Endothelial cell of umbilical vein (primary cell): ENCODE data around the gene MBD5. TPM values are rescaled to one million over a fixed set of nuclear protein-coding genes. Genes with fewer than 3 reads are reported as not detected.

Source experiments
- BruUV-seq: library from RNA; stranded (reverse); fragments of 400-500 nt; replicated peaks from 2 replicates; lab custom pipeline; 2021; lab: Mats Ljungman, UMichigan
- CTCF ChIA-PET: fragments of 300-600, 350-600 bp; sonication (Branson Sonifier 250); formaldehyde crosslinking; loops from one replicate; lab custom pipeline; 2021; ENCODE audit warnings: antibody characterized with exemption, inconsistent platforms; lab: Charles Lee
- POLR2A ChIA-PET: fragments of 300-600, 350-600 bp; sonication (Branson Sonifier 250); formaldehyde crosslinking; loops from one replicate; lab custom pipeline; 2021; ENCODE audit warnings: antibody characterized with exemption, inconsistent platforms; lab: Charles Lee
- DNase-seq: peaks from one replicate; pipeline ENCODE4 v3.0.0-alpha.2; 2011; ENCODE audit warnings: low read depth, low spot score
- FAIRE-seq: peaks from 2 replicates; lab custom pipeline; 2011; peaks lifted over from hg19 to GRCh38; lab: Jason Lieb, UNC
- H2AFZ ChIP-seq: 2 replicates; pipeline ENCODE4 v1.6.0; 2012; ENCODE audit warnings: low read depth, low read length, control low read depth, inconsistent platforms
- H3K27ac ChIP-seq: 2 replicates; pipeline ENCODE4 v1.5.1; 2011; ENCODE audit warnings: low read depth, mild to moderate bottlenecking, control low read depth, low read length, moderate library complexity; ENCODE audit not compliant: insufficient read depth
- H3K27me3 ChIP-seq, 2 experiments: 2 replicates each; pipeline versions ENCODE4 v1.6.0 to v1.6.1; 2011; ENCODE audit warnings: low read length in 2 of 2, mixed read lengths in 1 of 2; ENCODE audit not compliant: control insufficient read depth in 2 of 2, insufficient read depth in 2 of 2
- H3K36me3 ChIP-seq, 2 experiments: 2 replicates in 1 of 2; 3 replicates in 1 of 2; pipeline ENCODE4 v1.5.1; 2011; ENCODE audit warnings: low read length in 2 of 2, mild to moderate bottlenecking in 1 of 2, moderate library complexity in 1 of 2; ENCODE audit not compliant: control insufficient read depth in 2 of 2, insufficient read depth in 2 of 2; ENCODE audit errors: extremely low read depth in 1 of 2
- H3K4me1 ChIP-seq: 3 replicates; pipeline ENCODE4 v1.5.1; 2011; ENCODE audit warnings: mild to moderate bottlenecking, low read length; ENCODE audit not compliant: control insufficient read depth, insufficient read depth; ENCODE audit errors: extremely low read depth
- H3K4me2 ChIP-seq: 2 replicates; pipeline ENCODE4 v1.6.1; 2011; ENCODE audit warnings: low read length, control low read depth, mixed read lengths; ENCODE audit not compliant: insufficient read depth
- H3K4me3 ChIP-seq, 3 experiments: fragments of 200-600 bp in 1 of 3; sonication (generic), shearing (Covaris generic) in 1 of 3; replicated peaks in 1 of 3; 2 replicates each; pipeline ENCODE4 v1.5.1; 2011 to 2016; ENCODE audit warnings: control low read depth in 3 of 3, low read length in 3 of 3, mild to moderate bottlenecking in 2 of 3, inconsistent platforms in 1 of 3, low read depth in 1 of 3, moderate library complexity in 1 of 3; ENCODE audit not compliant: insufficient read depth in 1 of 3
- H3K79me2 ChIP-seq: 2 replicates; pipeline ENCODE4 v1.6.0; 2012; ENCODE audit warnings: low read length, inconsistent platforms; ENCODE audit not compliant: control insufficient read depth, insufficient read depth
- H3K9ac ChIP-seq: replicated peaks from 2 replicates; pipeline ENCODE3; 2011; ENCODE audit warnings: low read length, control low read depth; ENCODE audit not compliant: insufficient read depth; ENCODE audit errors: extremely low read depth
- H3K9me1 ChIP-seq: replicated peaks from 3 replicates; pipeline ENCODE4 v1.6.0; 2011; ENCODE audit warnings: mild to moderate bottlenecking, low read length; ENCODE audit not compliant: control insufficient read depth, insufficient read depth; ENCODE audit errors: extremely low read depth
- H3K9me3 ChIP-seq: replicated peaks from 2 replicates; pipeline ENCODE4 v1.5.1; 2012; ENCODE audit warnings: low read length, inconsistent platforms; ENCODE audit not compliant: control insufficient read depth, insufficient read depth
- H4K20me1 ChIP-seq: replicated peaks from 2 replicates; pipeline ENCODE3; 2011; ENCODE audit warnings: mild to moderate bottlenecking, low read length; ENCODE audit not compliant: control insufficient read depth, insufficient read depth; ENCODE audit errors: extremely low read depth
- EZH2 ChIP-seq: IDR thresholded peaks from 2 replicates; pipeline ENCODE4 v1.6.1; 2012; ENCODE audit warnings: borderline replicate concordance, low read depth, mild to moderate bottlenecking, moderate library complexity, low read length, inconsistent platforms; ENCODE audit not compliant: severe bottlenecking
- FOS ChIP-seq: IDR thresholded peaks from 2 replicates; pipeline ENCODE4 v1.6.1; 2011; ENCODE audit warnings: mild to moderate bottlenecking, low read length, moderate library complexity, borderline replicate concordance; ENCODE audit not compliant: insufficient read depth
- GATA2 ChIP-seq: IDR thresholded peaks from 2 replicates; pipeline ENCODE4 v1.7.0; 2011; ENCODE audit warnings: low read depth, mild to moderate bottlenecking, moderate library complexity, mixed read lengths, low read length; ENCODE audit not compliant: insufficient read length, insufficient read depth
- JUN ChIP-seq: IDR thresholded peaks from 2 replicates; pipeline ENCODE4 v1.6.1; 2011; ENCODE audit warnings: borderline replicate concordance, low read depth; ENCODE audit not compliant: insufficient read length, insufficient read depth
- MAX ChIP-seq: IDR thresholded peaks from 2 replicates; pipeline ENCODE4 v1.6.1; 2011; ENCODE audit not compliant: insufficient read depth, insufficient read length
- MYC ChIP-seq: IDR thresholded peaks from one replicate; pipeline ENCODE4 v1.6.1; 2011; ENCODE audit warnings: mild to moderate bottlenecking, low read depth, low read length
- POLR2A ChIP-seq: IDR thresholded peaks from 2 replicates; pipeline ENCODE4 v1.6.1; 2012; ENCODE audit warnings: low read depth, mild to moderate bottlenecking, control low read depth, low read length
- POLR2AphosphoS5 ChIP-seq: IDR thresholded peaks from 2 replicates; pipeline ENCODE4 v1.6.1; 2012; ENCODE audit warnings: low read depth, mild to moderate bottlenecking, control low read depth, low read length, moderate library complexity; ENCODE audit not compliant: insufficient read depth
- dilution Hi-C: fragments of 300-500 bp; cut with MboI; formaldehyde crosslinking; loops from one replicate; pipeline ENCODE4 v1.15.0; 2019; ENCODE audit warnings: low sequenced_read_pairs; ENCODE audit not compliant: extremely low pct_ligation_motif_present
- intact Hi-C: fragments of 100-400 bp; cut with micrococcal nuclease; formaldehyde crosslinking; loops from one replicate; pipeline ENCODE4 v1.10.0; 2022
- polyA plus RNA-seq, 4 experiments: library from polyadenylated mRNA; depleted of rRNA in 3 of 4; stranded (reverse) in 3 of 4; unstranded in 1 of 4; fragments of >200 nt; gene quantifications; 2 replicates each; pipeline versions ENCODE4 v1.2.1 to v1.2.3, GENCODE V29; 2011 to 2012; ENCODE audit warnings: missing spikeins in 1 of 4
- total RNA-seq: library from RNA; stranded (reverse); gene quantifications from 2 replicates; pipeline ENCODE4 v1.2.3, GENCODE V29; 2021
- TF ChIP-seq, protein P1 (sequence below), 2 donors: IDR thresholded peaks; 1 replicate in 1 of 2; 2 replicates in 1 of 2; pipeline ENCODE4 v1.5.1; 2011; ENCODE audit warnings: low read length in 2 of 2, mild to moderate bottlenecking in 2 of 2, moderate library complexity in 2 of 2, control low read depth in 1 of 2, inconsistent platforms in 1 of 2, low read depth in 1 of 2; ENCODE audit not compliant: insufficient read depth in 1 of 2; ENCODE audit errors: extremely low read depth in 1 of 2

MBD5 gene
- total and polyA plus RNA-seq, 2 donors (not counting 3 experiments of a cell fraction or from before 2014, with no cell fraction given), result 11.3 to 37.0 TPM

DNA sequence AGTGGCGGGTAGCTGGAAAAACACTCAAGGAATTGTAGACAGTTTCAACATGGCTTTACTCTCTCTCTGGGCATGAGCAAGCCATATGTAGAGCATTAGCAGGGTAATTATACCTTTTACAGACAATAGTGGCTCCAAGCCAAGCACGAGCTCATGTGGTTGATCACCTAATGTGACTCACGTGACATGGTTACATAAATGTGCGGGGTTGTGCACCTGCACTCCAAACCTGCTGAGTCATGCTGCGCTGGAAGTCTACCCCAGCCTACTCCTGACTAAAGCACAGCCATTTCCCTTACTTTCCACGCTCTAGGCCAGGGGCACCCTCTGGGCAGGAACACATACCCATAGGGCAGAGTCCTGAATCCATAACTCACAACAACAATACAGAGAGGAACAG is 232.8 kb downstream of the MBD5 start:
- Histone ChIP-seq H3K4me2 (no peak overlapping the region), H3K79me2 (no peaks in the 10 kb centered on the region), H3K9ac (no peak overlapping the region), H3K9me3 (no peaks in the 10 kb centered on the region), H3K36me3 (no peaks in the 10 kb centered on the region), H3K9me1 (no peaks in the 10 kb centered on the region), H3K4me1 (no peaks in the 10 kb centered on the region), H2AFZ (no peak overlapping the region), H4K20me1 (no peaks in the 10 kb centered on the region), H3K4me3 (no peak overlapping the region), H3K27ac (no peak overlapping the region), H3K27me3 (no peaks in the 10 kb centered on the region)
- TF ChIP-seq JUN, result no peak
- dilution Hi-C loops, result no loop called here
- POLR2A ChIA-PET, result no interaction called here
- BruUV-seq, result no TSS peak
- CTCF ChIA-PET, result no interaction called here
- FAIRE-seq (no peak), DNase-seq (peak; percentile 55)
- intact Hi-C loops, result no loop called here

GRCh38 chr2:148255929-148256328 is 235.0 kb downstream of the MBD5 start:
- H3K36me3 ChIP-seq, result no peaks in the 10 kb centered on the region
- no TSS peak for BruUV-seq
- ChIA-PET CTCF (no interaction called here), POLR2A (no interaction called here)
- no peaks in the 10 kb centered on the region for H3K79me2 ChIP-seq
- H4K20me1 ChIP-seq, result no peaks in the 10 kb centered on the region
- no peak overlapping the region for H3K4me3 ChIP-seq
- no peaks in the 10 kb centered on the region for H3K9me1 ChIP-seq
- no peak for FAIRE-seq
- no peak overlapping the region for H2AFZ ChIP-seq
- TF ChIP-seq JUN (no peak), EZH2 (no peak), POLR2AphosphoS5 (no peak), GATA2 (no peak), POLR2A (no peak), FOS (no peak), MAX (no peak), MYC (no peak)
- TF ChIP-seq, protein P1, sequence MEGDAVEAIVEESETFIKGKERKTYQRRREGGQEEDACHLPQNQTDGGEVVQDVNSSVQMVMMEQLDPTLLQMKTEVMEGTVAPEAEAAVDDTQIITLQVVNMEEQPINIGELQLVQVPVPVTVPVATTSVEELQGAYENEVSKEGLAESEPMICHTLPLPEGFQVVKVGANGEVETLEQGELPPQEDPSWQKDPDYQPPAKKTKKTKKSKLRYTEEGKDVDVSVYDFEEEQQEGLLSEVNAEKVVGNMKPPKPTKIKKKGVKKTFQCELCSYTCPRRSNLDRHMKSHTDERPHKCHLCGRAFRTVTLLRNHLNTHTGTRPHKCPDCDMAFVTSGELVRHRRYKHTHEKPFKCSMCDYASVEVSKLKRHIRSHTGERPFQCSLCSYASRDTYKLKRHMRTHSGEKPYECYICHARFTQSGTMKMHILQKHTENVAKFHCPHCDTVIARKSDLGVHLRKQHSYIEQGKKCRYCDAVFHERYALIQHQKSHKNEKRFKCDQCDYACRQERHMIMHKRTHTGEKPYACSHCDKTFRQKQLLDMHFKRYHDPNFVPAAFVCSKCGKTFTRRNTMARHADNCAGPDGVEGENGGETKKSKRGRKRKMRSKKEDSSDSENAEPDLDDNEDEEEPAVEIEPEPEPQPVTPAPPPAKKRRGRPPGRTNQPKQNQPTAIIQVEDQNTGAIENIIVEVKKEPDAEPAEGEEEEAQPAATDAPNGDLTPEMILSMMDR (IDR thresholded peaks at IDR 0.05; ENCODE audit: extremely low read depth in 1 of 2, insufficient read depth in 1 of 2, low read depth in 1 of 2, low read length in 2 of 2), result no peak
- H3K9me3 ChIP-seq, result no peaks in the 10 kb centered on the region
- no peak for DNase-seq
- H3K4me1 ChIP-seq, result no peaks in the 10 kb centered on the region
- dilution Hi-C loops, result no loop called here
- no peak overlapping the region for H3K9ac ChIP-seq
- no peaks in the 10 kb centered on the region for H3K27me3 ChIP-seq
- no peak overlapping the region for H3K27ac ChIP-seq
- H3K4me2 ChIP-seq, result no peak overlapping the region
- intact Hi-C loops, result no loop called here
